ENCODE results near the gene PPA2.

Gene PPA2

DNA sequence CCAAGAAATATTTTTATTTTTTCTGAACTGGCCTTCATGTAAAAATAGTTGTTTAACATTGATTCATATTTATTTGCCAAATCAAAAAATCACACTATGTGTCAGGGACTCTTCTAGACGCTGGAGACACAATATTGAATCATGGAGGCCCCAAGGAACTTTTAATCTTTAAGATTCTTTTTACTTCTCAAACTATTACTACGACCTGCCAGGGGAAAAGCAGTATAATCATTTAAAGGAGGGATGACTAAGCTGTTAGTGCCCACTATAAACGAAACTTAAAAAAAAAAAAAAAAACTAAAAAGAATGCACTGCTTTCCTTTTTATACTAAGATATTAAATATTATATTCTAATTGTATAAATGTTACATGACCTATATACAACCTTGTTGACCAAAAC, 84.7 kb downstream of the PPA2 start:
- Histone ChIP-seq H3K4me1 (ENCODE audit: control insufficient read depth, insufficient read depth, low read length) (peaks cover 10% of the 10 kb centered on the region; the same call in 1 of the 2 replicates), H3K4me3 (ENCODE audit: low read depth, low read length) (no peak overlapping the region), H3K36me3 (ENCODE audit: control insufficient read depth in 2 of 2, insufficient read depth in 1 of 2, low read length in 2 of 2) (peaks cover 0 to 5% of the 10 kb centered on the region in 2 experiments; a peak in 2 of 3 replicates), H3K27ac (ENCODE audit: extremely low read depth, low read depth, low read length) (no peak overlapping the region), H3K9me3 (ENCODE audit: control insufficient read depth, insufficient read depth, low read depth, low read length) (no peaks in the 10 kb centered on the region)
- TF ChIP-seq ZNF292 (tag by site-specific recombination; IDR thresholded peaks at IDR 0.05; ENCODE audit: borderline replicate concordance, low read depth) (no peak), HOXC10 (CRISPR knock-in tag; IDR thresholded peaks at IDR 0.05) (no peak), ZNF629 (tag by site-specific recombination; IDR thresholded peaks at IDR 0.05) (no peak), ZNF792 (tag by site-specific recombination; IDR thresholded peaks at IDR 0.05) (no peak), ZNF558 (tag by site-specific recombination; IDR thresholded peaks at IDR 0.05) (no peak), ZNF211 (tag by site-specific recombination; IDR thresholded peaks at IDR 0.05; ENCODE audit: low read depth) (no peak), HOXA7 (CRISPR knock-in tag; IDR thresholded peaks at IDR 0.05; ENCODE audit: borderline replicate concordance) (no peak), SALL2 (tag by site-specific recombination; IDR thresholded peaks at IDR 0.05; ENCODE audit: borderline replicate concordance) (no peak), ZNF155 (tag by site-specific recombination; IDR thresholded peaks at IDR 0.05) (no peak), ZXDB (tag by site-specific recombination; IDR thresholded peaks at IDR 0.05) (no peak), ZNF214 (tag by site-specific recombination; IDR thresholded peaks at IDR 0.05; ENCODE audit: borderline replicate concordance) (no peak)
- TF ChIP-seq, protein P1, sequence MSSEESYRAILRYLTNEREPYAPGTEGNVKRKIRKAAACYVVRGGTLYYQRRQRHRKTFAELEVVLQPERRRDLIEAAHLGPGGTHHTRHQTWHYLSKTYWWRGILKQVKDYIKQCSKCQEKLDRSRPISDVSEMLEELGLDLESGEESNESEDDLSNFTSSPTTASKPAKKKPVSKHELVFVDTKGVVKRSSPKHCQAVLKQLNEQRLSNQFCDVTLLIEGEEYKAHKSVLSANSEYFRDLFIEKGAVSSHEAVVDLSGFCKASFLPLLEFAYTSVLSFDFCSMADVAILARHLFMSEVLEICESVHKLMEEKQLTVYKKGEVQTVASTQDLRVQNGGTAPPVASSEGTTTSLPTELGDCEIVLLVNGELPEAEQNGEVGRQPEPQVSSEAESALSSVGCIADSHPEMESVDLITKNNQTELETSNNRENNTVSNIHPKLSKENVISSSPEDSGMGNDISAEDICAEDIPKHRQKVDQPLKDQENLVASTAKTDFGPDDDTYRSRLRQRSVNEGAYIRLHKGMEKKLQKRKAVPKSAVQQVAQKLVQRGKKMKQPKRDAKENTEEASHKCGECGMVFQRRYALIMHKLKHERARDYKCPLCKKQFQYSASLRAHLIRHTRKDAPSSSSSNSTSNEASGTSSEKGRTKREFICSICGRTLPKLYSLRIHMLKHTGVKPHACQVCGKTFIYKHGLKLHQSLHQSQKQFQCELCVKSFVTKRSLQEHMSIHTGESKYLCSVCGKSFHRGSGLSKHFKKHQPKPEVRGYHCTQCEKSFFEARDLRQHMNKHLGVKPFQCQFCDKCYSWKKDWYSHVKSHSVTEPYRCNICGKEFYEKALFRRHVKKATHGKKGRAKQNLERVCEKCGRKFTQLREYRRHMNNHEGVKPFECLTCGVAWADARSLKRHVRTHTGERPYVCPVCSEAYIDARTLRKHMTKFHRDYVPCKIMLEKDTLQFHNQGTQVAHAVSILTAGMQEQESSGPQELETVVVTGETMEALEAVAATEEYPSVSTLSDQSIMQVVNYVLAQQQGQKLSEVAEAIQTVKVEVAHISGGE (tag by site-specific recombination; conservative IDR thresholded peaks at IDR 0.05; ENCODE audit: low read depth) = no peak
- TF ChIP-seq, protein P2, sequence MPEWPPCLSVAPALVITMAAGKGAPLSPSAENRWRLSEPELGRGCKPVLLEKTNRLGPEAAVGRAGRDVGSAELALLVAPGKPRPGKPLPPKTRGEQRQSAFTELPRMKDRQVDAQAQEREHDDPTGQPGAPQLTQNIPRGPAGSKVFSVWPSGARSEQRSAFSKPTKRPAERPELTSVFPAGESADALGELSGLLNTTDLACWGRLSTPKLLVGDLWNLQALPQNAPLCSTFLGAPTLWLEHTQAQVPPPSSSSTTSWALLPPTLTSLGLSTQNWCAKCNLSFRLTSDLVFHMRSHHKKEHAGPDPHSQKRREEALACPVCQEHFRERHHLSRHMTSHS (tag by site-specific recombination; IDR thresholded peaks at IDR 0.05) = no peak
- TF ChIP-seq, protein P3, sequence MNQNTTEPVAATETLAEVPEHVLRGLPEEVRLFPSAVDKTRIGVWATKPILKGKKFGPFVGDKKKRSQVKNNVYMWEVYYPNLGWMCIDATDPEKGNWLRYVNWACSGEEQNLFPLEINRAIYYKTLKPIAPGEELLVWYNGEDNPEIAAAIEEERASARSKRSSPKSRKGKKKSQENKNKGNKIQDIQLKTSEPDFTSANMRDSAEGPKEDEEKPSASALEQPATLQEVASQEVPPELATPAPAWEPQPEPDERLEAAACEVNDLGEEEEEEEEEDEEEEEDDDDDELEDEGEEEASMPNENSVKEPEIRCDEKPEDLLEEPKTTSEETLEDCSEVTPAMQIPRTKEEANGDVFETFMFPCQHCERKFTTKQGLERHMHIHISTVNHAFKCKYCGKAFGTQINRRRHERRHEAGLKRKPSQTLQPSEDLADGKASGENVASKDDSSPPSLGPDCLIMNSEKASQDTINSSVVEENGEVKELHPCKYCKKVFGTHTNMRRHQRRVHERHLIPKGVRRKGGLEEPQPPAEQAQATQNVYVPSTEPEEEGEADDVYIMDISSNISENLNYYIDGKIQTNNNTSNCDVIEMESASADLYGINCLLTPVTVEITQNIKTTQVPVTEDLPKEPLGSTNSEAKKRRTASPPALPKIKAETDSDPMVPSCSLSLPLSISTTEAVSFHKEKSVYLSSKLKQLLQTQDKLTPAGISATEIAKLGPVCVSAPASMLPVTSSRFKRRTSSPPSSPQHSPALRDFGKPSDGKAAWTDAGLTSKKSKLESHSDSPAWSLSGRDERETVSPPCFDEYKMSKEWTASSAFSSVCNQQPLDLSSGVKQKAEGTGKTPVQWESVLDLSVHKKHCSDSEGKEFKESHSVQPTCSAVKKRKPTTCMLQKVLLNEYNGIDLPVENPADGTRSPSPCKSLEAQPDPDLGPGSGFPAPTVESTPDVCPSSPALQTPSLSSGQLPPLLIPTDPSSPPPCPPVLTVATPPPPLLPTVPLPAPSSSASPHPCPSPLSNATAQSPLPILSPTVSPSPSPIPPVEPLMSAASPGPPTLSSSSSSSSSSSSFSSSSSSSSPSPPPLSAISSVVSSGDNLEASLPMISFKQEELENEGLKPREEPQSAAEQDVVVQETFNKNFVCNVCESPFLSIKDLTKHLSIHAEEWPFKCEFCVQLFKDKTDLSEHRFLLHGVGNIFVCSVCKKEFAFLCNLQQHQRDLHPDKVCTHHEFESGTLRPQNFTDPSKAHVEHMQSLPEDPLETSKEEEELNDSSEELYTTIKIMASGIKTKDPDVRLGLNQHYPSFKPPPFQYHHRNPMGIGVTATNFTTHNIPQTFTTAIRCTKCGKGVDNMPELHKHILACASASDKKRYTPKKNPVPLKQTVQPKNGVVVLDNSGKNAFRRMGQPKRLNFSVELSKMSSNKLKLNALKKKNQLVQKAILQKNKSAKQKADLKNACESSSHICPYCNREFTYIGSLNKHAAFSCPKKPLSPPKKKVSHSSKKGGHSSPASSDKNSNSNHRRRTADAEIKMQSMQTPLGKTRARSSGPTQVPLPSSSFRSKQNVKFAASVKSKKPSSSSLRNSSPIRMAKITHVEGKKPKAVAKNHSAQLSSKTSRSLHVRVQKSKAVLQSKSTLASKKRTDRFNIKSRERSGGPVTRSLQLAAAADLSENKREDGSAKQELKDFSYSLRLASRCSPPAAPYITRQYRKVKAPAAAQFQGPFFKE (tag by site-specific recombination; IDR thresholded peaks at IDR 0.05; ENCODE audit: borderline replicate concordance) = no peak
- TF ChIP-seq, protein P4, sequence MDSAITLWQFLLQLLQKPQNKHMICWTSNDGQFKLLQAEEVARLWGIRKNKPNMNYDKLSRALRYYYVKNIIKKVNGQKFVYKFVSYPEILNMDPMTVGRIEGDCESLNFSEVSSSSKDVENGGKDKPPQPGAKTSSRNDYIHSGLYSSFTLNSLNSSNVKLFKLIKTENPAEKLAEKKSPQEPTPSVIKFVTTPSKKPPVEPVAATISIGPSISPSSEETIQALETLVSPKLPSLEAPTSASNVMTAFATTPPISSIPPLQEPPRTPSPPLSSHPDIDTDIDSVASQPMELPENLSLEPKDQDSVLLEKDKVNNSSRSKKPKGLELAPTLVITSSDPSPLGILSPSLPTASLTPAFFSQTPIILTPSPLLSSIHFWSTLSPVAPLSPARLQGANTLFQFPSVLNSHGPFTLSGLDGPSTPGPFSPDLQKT (IDR thresholded peaks at IDR 0.05; ENCODE audit: borderline replicate concordance, low read depth, low read length) = no peak
- CTCF ChIA-PET = no interaction called here
- POLR2A ChIA-PET = no interaction called here
